WTC11 (cell line): ENCODE results near the gene CAD. TPM values are rescaled to one million over a fixed set of nuclear protein-coding genes. Genes with fewer than 3 reads are reported as not detected.
A peak's percentile ranks its signal among the peaks of the same experiment; 100 is the strongest.

Experiments
- ATF1 ChIP-seq: sonication (generic); formaldehyde crosslinking; IDR thresholded peaks from 2 replicates; pipeline ENCODE4 v1.8.1; 2023; ENCODE audit warnings: mild to moderate bottlenecking, moderate library complexity, missing genetic modification reagents
- ATF2 ChIP-seq: sonication (generic); formaldehyde crosslinking; IDR thresholded peaks from 2 replicates; pipeline ENCODE4 v1.8.1; 2022; ENCODE audit warnings: low read depth, missing genetic modification reagents, borderline replicate concordance
- CREM ChIP-seq: sonication (generic); formaldehyde crosslinking; IDR thresholded peaks from 2 replicates; pipeline ENCODE4 v1.8.1; 2022; ENCODE audit warnings: mild to moderate bottlenecking, missing genetic modification reagents, moderate library complexity
- EMX1 ChIP-seq: fragments of 250-450 bp; sonication (Bioruptor Pico); IDR thresholded peaks from 2 replicates; pipeline ENCODE4 v1.8.0; 2021; ENCODE audit warnings: mild to moderate bottlenecking
- JUN ChIP-seq: sonication (generic); formaldehyde crosslinking; IDR thresholded peaks from 2 replicates; pipeline ENCODE4 v1.8.0; 2023; ENCODE audit warnings: mild to moderate bottlenecking, missing genetic modification reagents
- MXD4 ChIP-seq: fragments of 250-450 bp; sonication (Bioruptor Pico); IDR thresholded peaks from 2 replicates; pipeline ENCODE4 v1.8.0; 2021; ENCODE audit warnings: mild to moderate bottlenecking, moderate library complexity, borderline replicate concordance
- MYBL2 ChIP-seq: sonication (generic); formaldehyde crosslinking; IDR thresholded peaks from 2 replicates; pipeline ENCODE4 v1.8.1; 2023; ENCODE audit warnings: mild to moderate bottlenecking, moderate library complexity, missing genetic modification reagents
- NFYB ChIP-seq: sonication (generic); formaldehyde crosslinking; conservative IDR thresholded peaks from 2 replicates; pipeline ENCODE4 v1.8.0; 2022; ENCODE audit warnings: low read depth, missing genetic modification reagents
- NR2C2 ChIP-seq: sonication (generic); formaldehyde crosslinking; IDR thresholded peaks from 2 replicates; pipeline ENCODE4 v1.8.0; 2022; ENCODE audit warnings: mild to moderate bottlenecking, missing genetic modification reagents
- RELA ChIP-seq: sonication (generic); formaldehyde crosslinking; IDR thresholded peaks from 2 replicates; pipeline ENCODE4 v1.8.1; 2022; ENCODE audit warnings: missing genetic modification reagents, mild to moderate bottlenecking, borderline replicate concordance
- SMAD4 ChIP-seq: sonication (generic); formaldehyde crosslinking; IDR thresholded peaks from 2 replicates; pipeline ENCODE4 v1.8.0; 2022; ENCODE audit warnings: mild to moderate bottlenecking, missing genetic modification reagents
- ZBTB21 ChIP-seq: sonication (generic); formaldehyde crosslinking; IDR thresholded peaks from 2 replicates; pipeline ENCODE4 v1.8.1; 2023; ENCODE audit warnings: mild to moderate bottlenecking, missing genetic modification reagents, borderline replicate concordance
- ZNF121 ChIP-seq: sonication (generic); formaldehyde crosslinking; IDR thresholded peaks from 2 replicates; pipeline ENCODE4 v1.8.0; 2023; ENCODE audit warnings: missing genetic modification reagents
- ZNF138 ChIP-seq: sonication (generic); formaldehyde crosslinking; conservative IDR thresholded peaks from 2 replicates; pipeline ENCODE4 v1.8.1; 2022; ENCODE audit warnings: mild to moderate bottlenecking, moderate library complexity, missing genetic modification reagents
- ZNF263 ChIP-seq: sonication (generic); formaldehyde crosslinking; IDR thresholded peaks from 2 replicates; pipeline ENCODE4 v1.8.1; 2022; ENCODE audit warnings: low read depth, mild to moderate bottlenecking, moderate library complexity, missing genetic modification reagents
- ZNF317 ChIP-seq: sonication (generic); formaldehyde crosslinking; IDR thresholded peaks from 2 replicates; pipeline ENCODE4 v1.8.1; 2023; ENCODE audit warnings: low read depth, mild to moderate bottlenecking, moderate library complexity, missing genetic modification reagents, borderline replicate concordance
- ZNF416 ChIP-seq: fragments of 250-450 bp; sonication (Bioruptor Pico); IDR thresholded peaks from 2 replicates; pipeline ENCODE4 v1.9.0; 2021; ENCODE audit warnings: mild to moderate bottlenecking, inconsistent platforms
- total RNA-seq: library from RNA; stranded (reverse); gene quantifications from 3 replicates; pipeline ENCODE4 v1.2.3, GENCODE V29; 2021
- TF ChIP-seq, protein P1 (sequence below): sonication (generic); formaldehyde crosslinking; IDR thresholded peaks from 2 replicates; pipeline ENCODE4 v1.8.0; 2022; ENCODE audit warnings: mild to moderate bottlenecking, missing genetic modification reagents
- TF ChIP-seq, protein P2 (sequence below): sonication (generic); formaldehyde crosslinking; IDR thresholded peaks from 2 replicates; pipeline ENCODE4 v1.8.1; 2023; ENCODE audit warnings: mild to moderate bottlenecking, missing genetic modification reagents, moderate library complexity
- TF ChIP-seq, protein P3 (sequence below): fragments of 250-450 bp; sonication (Bioruptor Pico); IDR thresholded peaks from 2 replicates; pipeline ENCODE4 v1.9.0; 2021; ENCODE audit warnings: moderate library complexity, mild to moderate bottlenecking, inconsistent platforms, borderline replicate concordance
- TF ChIP-seq, protein P4 (sequence below): sonication (generic); formaldehyde crosslinking; IDR thresholded peaks from 2 replicates; pipeline ENCODE4 v1.8.1; 2022; ENCODE audit warnings: low read depth, mild to moderate bottlenecking, moderate library complexity, missing genetic modification reagents, borderline replicate concordance
- TF ChIP-seq, protein P5 (sequence below): sonication (generic); formaldehyde crosslinking; IDR thresholded peaks from 2 replicates; pipeline ENCODE4 v1.8.0; 2023; ENCODE audit warnings: mild to moderate bottlenecking, missing genetic modification reagents
- TF ChIP-seq, protein P6 (sequence below): fragments of 250-450 bp; sonication (Bioruptor Pico); conservative IDR thresholded peaks from 2 replicates; pipeline ENCODE4 v1.9.0; 2021; ENCODE audit warnings: mild to moderate bottlenecking

CAD gene
- total RNA-seq, 1 experiment from 2014 or later = 178 TPM

- TF ChIP-seq, protein P1, sequence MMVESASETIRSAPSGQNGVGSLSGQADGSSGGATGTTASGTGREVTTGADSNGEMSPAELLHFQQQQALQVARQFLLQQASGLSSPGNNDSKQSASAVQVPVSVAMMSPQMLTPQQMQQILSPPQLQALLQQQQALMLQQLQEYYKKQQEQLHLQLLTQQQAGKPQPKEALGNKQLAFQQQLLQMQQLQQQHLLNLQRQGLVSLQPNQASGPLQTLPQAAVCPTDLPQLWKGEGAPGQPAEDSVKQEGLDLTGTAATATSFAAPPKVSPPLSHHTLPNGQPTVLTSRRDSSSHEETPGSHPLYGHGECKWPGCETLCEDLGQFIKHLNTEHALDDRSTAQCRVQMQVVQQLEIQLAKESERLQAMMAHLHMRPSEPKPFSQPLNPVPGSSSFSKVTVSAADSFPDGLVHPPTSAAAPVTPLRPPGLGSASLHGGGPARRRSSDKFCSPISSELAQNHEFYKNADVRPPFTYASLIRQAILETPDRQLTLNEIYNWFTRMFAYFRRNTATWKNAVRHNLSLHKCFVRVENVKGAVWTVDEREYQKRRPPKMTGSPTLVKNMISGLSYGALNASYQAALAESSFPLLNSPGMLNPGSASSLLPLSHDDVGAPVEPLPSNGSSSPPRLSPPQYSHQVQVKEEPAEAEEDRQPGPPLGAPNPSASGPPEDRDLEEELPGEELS (CRISPR knock-in tag) = peak; percentile 97
- TF ChIP-seq MXD4 (CRISPR knock-in tag) (no peak), ZNF138 (peak; percentile 41; the same call in 1 of the 2 replicates), ZNF416 (CRISPR knock-in tag) (no peak), ATF1 (CRISPR knock-in tag) (no peak), NFYB (no peak; the same call in 1 of the 2 replicates), ZNF263 (CRISPR knock-in tag) (peak; percentile 55), JUN (no peak), ZBTB21 (0 out of 2 replicates have a peak, but pooled peaks have one; percentile 27), CREM (CRISPR knock-in tag) (peak; percentile 85), ZNF317 (CRISPR knock-in tag) (peak; percentile 66), EMX1 (no peak), NR2C2 (CRISPR knock-in tag) (no peak), MYBL2 (CRISPR knock-in tag) (peak; percentile 97), ZNF121 (CRISPR knock-in tag) (peak; percentile 23; the same call in 1 of the 2 replicates), RELA (CRISPR knock-in tag) (peak; percentile 91), ATF2 (CRISPR knock-in tag) (no peak), SMAD4 (CRISPR knock-in tag) (no peak)
- TF ChIP-seq, protein P2, sequence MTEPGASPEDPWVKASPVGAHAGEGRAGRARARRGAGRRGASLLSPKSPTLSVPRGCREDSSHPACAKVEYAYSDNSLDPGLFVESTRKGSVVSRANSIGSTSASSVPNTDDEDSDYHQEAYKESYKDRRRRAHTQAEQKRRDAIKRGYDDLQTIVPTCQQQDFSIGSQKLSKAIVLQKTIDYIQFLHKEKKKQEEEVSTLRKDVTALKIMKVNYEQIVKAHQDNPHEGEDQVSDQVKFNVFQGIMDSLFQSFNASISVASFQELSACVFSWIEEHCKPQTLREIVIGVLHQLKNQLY (CRISPR knock-in tag) = no peak
- TF ChIP-seq, protein P3, sequence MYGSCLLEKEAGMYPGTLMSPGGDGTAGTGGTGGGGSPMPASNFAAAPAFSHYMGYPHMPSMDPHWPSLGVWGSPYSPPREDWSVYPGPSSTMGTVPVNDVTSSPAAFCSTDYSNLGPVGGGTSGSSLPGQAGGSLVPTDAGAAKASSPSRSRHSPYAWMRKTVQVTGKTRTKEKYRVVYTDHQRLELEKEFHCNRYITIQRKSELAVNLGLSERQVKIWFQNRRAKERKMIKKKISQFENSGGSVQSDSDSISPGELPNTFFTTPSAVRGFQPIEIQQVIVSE (CRISPR knock-in tag) = no peak
- TF ChIP-seq, protein P4, sequence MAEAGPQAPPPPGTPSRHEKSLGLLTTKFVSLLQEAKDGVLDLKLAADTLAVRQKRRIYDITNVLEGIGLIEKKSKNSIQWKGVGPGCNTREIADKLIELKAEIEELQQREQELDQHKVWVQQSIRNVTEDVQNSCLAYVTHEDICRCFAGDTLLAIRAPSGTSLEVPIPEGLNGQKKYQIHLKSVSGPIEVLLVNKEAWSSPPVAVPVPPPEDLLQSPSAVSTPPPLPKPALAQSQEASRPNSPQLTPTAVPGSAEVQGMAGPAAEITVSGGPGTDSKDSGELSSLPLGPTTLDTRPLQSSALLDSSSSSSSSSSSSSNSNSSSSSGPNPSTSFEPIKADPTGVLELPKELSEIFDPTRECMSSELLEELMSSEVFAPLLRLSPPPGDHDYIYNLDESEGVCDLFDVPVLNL (CRISPR knock-in tag) = no peak
- TF ChIP-seq, protein P5, sequence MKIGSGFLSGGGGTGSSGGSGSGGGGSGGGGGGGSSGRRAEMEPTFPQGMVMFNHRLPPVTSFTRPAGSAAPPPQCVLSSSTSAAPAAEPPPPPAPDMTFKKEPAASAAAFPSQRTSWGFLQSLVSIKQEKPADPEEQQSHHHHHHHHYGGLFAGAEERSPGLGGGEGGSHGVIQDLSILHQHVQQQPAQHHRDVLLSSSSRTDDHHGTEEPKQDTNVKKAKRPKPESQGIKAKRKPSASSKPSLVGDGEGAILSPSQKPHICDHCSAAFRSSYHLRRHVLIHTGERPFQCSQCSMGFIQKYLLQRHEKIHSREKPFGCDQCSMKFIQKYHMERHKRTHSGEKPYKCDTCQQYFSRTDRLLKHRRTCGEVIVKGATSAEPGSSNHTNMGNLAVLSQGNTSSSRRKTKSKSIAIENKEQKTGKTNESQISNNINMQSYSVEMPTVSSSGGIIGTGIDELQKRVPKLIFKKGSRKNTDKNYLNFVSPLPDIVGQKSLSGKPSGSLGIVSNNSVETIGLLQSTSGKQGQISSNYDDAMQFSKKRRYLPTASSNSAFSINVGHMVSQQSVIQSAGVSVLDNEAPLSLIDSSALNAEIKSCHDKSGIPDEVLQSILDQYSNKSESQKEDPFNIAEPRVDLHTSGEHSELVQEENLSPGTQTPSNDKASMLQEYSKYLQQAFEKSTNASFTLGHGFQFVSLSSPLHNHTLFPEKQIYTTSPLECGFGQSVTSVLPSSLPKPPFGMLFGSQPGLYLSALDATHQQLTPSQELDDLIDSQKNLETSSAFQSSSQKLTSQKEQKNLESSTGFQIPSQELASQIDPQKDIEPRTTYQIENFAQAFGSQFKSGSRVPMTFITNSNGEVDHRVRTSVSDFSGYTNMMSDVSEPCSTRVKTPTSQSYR = peak; percentile 84; the same call in 1 of the 2 replicates
- TF ChIP-seq, protein P6, sequence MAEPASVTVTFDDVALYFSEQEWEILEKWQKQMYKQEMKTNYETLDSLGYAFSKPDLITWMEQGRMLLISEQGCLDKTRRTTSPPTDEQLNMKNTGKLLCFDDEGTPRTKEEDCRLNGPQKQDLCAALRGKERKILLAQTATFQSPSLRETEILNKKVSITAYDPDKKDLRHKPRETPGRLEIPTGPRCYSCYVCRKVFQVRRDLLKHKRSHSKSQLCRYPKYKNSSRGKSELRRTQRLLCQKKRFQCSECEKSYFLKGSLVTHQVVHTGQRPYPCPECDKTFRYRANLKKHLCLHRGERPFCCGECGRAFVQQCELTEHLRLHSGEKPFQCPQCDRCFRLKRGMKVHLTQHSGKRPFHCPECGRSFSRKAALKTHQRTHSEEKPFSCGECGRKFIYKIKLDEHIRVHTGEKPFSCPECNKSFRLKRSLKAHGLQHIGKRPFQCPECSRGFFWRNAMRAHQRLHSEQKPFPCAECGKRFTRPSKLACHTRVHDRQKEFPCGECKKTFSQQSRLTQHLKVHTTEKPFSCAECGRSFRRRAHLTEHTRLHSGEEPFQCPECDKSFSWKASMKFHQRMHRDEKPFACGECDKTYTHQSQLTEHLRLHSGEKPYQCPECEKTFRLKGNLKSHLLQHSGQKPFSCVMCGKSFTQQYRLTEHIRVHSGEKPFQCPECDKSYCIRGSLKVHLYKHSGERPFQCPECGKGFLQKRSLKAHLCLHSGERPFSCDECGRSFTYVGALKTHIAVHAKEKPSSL = no peak
Observed at GRCh38 chr2:27264753-27265535, 47.8 kb downstream of the CAD start (continued).
